OCI-M2 (cell line): Measurements from ENCODE around the gene BAHCC1.

Source experiments
- DNase-seq: peaks from one replicate; lab custom pipeline; 2025; ENCODE audit not compliant: unreplicated experiment; lab: John Stamatoyannopoulos, UW

The BAHCC1 gene

DNA sequence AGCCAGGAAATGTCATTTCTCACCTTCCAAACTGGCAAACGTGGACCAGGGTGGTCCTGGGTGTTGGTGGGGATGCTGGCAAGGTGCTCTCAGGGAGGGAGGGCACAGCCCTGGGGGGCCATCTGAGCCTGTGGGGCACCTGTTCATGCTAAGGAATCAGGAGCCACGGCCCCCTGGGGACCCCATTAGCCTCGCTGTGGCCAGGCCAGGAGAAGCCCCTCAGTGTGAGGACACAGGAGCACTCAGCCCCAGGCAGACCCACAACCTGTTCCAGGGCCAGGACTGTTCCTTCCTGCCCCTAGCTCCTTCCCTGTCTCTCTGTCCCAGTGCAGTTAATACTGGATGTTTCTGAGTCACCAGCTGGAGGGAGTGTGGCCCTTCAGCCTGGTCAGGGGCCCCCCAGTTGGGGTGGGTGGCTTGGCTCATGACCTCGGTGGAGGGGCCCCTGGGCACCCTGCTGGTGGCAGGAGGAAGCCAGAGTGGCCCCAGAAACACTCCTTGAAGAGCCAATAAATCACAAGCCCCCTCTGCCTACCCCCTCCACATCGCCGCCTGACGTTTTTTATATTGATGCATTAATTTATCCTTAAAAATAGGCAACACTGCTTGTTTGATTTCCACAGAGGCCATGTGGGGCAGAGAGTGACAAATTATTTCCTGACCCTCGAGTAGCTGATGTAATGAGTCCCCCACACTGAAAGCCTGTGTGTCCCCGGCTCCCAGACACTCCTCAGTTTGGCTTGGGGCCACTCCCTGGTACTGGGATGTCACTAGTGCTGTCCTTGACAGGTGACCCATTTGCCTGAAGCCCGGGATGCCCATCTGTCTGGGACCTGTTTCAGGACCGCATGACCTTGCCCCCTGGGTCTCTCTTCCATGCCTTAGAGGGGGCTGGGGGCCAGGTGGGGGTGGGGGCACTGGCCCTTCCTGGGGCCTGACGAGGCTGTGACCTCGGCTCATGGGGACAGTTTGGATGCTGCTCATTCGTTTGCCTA is 95.0 kb downstream of the BAHCC1 start:
- no peak for DNase-seq

- DNase-seq, result no peak
Observed at GRCh38 chr17:81491181-81491581, 95.9 kb downstream of the BAHCC1 start.

DNA sequence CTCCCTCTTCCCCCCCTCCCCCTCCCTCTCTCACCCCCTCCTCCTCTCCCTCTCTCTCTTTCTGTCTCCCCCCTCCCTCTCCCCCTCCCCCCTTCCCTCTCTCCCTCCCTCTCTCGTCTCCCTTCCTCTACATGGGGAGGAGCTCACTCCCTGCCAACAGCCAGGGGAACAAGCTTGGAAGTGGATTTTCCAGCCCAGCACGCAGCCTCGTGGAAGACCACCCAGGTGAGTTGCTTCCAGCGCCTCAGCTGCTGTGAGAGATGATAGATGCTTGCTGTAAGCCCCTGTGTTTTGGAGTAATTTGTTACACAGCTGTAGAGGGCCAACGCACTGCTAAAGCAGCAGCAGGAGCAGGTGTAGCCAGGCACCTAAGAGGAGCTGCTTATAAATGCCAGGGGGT is 96.5 kb downstream of the BAHCC1 start:
- DNase-seq, result no peak

DNA sequence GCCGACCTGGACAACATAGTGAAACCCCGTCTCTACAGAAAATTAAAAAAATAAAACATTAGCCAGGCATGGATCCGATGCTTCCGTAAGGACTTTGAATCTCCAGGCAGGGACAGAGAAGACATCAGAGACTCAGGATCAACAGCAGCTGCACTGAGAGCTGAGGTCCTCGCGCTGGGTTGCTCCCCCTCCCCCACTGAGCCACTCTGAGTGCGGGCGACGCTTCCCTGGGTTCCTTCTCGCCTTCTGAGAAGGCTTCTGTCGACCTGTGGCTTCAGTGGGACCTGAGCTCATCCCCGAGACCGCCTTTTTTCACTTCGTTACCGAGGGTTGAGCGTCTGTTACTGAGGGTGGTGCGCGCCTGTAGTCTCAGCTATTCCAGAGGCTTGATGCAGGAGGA is 96.9 kb downstream of the BAHCC1 start:
- no peak for DNase-seq

- DNase-seq, result no peak
Observed at GRCh38 chr17:81492706-81493105, 97.4 kb downstream of the BAHCC1 start.

GRCh38 chr17:81493198-81494038 is 98.2 kb downstream of the BAHCC1 start:
- DNase-seq, result no peak

DNA sequence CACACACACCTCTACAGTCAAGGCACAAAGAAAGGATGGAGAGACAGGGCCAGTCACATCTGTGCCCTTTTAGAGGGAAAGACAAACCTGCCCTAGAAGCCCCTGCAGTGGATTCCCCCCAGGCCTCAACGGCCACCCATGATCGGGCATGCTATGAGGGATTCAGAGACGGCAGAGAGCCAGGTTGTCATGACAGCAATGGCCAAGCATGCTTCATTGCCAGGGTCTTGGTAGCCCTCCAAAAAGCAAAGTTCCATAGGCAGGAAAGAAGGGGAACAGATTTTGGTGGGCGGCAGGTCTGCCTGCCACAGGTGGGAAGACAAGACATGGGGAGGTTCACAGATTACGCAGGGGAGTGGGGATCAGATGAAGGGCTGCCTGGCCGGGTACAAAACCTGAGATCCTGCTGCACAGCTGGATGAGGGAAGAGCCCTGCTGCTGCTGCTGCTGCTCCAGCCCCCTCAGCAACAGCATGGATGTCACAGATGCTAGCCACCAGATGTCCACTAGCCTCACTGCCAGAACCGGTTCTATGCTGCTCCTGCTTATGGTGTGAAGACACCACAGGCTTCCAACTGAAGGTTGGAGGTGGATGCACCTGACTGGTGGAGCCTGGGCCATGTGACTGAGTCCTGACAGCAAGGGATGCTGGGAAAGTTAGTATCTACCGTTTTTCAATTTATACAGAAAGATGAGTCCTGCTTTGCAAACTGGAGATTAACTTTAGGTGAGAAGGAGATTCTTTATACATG is 99.5 kb downstream of the BAHCC1 start:
- no peak for DNase-seq

- no peak for DNase-seq
Observed at GRCh38 chr17:81498953-81499600, 103.8 kb downstream of the BAHCC1 start.

DNA sequence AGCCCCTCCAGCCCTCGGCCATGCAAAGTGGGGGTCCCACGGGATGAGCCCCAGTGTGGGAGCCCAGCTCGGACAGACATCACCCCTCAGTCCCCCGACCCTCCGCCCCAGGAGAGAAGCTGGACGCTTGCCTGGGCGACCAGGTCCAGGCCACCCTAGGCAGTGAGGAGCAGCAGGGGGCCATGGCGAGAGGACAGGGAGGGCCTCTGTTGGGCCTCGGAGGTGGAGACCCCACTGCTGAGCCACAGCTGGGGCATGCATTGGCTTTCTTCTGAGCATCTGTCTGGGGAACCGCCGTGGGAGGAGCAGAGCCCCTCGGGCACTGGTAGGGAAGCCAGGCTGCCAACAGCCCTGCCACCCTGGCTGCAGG is 104.3 kb downstream of the BAHCC1 start:
- no peak for DNase-seq

DNA sequence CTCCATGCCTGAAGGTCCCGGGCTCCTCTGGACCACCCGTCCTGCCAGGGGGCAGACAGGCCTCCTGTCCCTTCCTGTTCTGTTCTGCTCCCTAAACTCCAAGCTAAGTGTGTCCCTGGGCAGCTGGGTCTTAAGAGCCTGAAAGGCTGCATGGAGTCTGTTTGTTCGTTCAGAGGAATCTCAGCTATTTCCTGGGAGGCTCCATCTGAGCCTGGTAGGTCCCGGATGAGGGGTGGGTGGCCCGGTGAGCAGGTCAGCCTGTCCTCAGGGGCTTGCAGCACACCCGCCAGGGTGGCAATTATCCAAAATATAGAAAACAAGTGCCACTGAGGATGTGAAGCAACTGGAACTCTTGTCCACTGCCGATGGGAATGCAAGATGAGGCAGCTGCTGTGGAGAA is 104.8 kb downstream of the BAHCC1 start:
- DNase-seq, result no peak

DNA sequence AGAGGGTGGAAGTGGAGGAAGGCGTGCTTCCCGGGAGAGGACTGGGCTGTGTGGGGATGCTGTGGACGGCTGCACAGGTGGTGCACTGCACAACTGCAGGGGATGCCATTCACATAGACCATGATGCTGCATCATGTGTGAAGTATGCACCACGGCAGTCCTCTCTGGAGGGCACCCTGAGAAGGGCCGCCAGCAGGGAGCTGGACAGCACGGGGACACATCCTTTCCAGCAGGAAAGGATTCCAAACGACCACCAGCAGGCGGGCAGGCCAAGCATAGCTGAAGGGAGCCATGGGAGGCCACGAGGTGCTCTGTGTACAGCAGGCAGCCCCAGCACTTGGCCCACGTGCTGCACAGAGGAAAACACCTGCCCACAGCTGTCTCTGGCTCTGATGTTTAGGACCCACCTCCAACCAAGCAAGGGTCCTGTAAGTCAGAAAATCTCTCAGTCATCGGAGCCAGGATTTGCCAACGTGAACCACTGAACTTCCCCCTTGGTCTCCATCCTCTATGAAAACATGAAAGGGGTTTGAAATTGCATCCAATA is 107.3 kb downstream of the BAHCC1 start:
- DNase-seq, result no peak

DNA sequence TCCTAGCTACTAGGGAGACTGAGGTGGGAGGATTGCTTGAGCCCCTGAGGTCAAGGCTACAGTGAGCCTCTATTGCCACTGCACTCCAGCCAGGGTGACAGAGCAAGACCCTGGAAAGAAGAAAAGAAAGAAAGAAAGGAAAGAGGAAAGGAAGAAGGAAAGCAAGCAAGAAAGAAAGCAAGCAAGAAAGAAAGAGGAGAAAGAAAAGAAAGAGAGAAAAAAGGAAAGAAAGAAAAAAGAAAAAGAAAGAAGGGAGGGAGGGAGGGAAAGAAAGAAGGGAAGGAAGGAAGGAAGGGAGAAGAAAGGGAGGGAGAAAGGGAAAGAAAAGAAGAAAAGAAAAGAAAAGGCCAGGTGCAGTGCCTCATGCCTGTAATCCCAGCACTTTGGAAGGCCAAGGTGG is 108.4 kb downstream of the BAHCC1 start:
- no peak for DNase-seq

- no peak for DNase-seq
Observed at GRCh38 chr17:81508639-81509206, 113.5 kb downstream of the BAHCC1 start.

DNA sequence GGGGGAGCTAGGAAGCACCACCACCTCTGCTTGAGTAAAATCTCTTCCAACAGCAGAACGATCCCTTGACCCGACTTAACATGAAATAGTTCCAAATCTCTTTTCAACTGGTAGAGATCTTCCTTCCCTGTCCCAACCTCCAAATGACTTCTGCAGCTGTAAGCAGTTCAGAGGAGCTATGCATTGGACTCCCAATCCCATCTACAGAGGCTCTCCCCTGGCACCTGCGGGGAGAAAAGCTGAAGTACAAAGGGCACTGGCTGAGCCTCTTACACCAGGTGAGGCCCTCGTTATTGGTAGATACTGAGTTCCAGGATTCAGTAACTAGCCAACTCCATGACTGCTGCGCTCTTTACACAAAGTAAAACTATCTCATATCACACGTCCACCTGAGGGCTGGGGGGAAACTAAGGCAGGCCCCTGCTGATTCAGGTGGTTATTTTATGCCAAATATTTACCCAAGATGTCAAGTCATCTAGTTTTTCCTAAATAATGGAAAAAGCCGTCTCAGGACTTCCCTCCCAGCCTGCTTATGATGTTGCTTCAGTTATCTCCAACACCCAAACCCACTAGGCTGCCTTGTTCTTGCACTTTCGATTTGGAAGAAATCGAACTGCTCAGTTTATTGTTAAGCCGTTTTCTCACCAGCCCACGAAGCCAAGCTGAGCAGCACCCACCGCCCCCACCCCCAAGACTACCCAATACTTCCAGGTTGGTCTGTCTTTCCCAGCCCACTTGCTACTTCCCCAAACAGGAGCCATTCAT is 114.1 kb downstream of the BAHCC1 start:
- no peak for DNase-seq

- no peak for DNase-seq
Observed at GRCh38 chr17:81509972-81510784, 114.9 kb downstream of the BAHCC1 start.

DNA sequence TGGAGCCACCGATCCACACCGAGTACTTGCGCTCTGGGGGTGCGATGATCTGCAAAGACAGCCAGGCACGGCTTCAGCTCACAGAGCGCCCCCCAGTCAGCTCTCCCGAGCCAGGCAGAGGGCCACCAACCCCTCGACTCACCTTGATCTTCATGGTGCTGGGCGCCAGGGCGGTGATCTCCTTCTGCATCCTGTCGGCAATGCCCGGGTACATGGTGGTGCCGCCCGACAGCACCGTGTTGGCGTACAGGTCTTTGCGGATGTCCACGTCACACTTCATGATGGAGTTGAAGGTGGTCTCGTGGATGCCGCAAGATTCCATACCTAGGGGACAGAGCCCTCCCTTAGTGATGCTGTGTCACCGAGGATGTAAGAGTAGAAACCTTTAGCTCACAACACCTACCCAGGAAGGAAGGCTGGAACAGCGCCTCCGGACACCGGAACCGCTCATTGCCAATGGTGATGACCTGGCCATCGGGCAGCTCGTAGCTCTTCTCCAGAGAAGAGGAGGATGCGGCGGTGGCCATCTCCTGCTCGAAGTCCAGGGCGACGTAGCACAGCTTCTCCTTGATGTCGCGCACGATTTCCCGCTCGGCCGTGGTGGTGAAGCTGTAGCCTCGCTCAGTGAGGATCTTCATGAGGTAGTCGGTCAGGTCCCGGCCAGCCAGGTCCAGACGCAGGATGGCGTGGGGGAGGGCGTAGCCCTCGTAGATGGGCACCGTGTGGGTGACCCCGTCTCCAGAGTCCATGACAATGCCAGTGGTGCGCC is 115.7 kb downstream of the BAHCC1 start:
- no peak for DNase-seq

GRCh38 chr17:81511554-81511803 is 116.2 kb downstream of the BAHCC1 start:
- no peak for DNase-seq
